GM12801 (cell line): ENCODE data around the gene SLC6A8.

Experiments used
- TF ChIP-seq, protein P1 (sequence below): IDR thresholded peaks from one replicate; pipeline ENCODE4 v1.5.1; 2011; ENCODE audit warnings: control low read depth; ENCODE audit not compliant: insufficient read length; ENCODE audit errors: extremely low read depth

Gene SLC6A8

DNA sequence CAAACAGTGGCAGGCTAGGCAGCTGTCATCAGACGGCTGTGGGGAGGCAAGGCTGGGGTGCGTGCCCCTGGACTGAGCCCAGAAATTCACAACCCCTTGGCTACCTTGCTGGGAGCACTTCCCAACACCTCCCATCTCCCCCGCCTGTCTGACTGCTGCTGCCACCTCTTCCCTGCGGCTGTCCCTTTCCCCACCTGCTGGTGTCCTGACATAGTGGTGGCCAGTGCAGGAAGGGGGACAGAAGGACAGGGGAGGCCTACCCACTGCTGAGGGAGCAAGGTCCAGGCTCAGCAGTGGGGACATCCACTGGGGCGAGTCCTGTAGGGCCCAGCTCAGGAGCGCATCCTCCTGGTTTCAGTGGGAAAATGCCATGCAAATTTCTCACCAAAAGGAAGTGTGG lies 40.4 kb downstream of the SLC6A8 start:
- TF ChIP-seq, protein P1, sequence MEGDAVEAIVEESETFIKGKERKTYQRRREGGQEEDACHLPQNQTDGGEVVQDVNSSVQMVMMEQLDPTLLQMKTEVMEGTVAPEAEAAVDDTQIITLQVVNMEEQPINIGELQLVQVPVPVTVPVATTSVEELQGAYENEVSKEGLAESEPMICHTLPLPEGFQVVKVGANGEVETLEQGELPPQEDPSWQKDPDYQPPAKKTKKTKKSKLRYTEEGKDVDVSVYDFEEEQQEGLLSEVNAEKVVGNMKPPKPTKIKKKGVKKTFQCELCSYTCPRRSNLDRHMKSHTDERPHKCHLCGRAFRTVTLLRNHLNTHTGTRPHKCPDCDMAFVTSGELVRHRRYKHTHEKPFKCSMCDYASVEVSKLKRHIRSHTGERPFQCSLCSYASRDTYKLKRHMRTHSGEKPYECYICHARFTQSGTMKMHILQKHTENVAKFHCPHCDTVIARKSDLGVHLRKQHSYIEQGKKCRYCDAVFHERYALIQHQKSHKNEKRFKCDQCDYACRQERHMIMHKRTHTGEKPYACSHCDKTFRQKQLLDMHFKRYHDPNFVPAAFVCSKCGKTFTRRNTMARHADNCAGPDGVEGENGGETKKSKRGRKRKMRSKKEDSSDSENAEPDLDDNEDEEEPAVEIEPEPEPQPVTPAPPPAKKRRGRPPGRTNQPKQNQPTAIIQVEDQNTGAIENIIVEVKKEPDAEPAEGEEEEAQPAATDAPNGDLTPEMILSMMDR = no peak

DNA sequence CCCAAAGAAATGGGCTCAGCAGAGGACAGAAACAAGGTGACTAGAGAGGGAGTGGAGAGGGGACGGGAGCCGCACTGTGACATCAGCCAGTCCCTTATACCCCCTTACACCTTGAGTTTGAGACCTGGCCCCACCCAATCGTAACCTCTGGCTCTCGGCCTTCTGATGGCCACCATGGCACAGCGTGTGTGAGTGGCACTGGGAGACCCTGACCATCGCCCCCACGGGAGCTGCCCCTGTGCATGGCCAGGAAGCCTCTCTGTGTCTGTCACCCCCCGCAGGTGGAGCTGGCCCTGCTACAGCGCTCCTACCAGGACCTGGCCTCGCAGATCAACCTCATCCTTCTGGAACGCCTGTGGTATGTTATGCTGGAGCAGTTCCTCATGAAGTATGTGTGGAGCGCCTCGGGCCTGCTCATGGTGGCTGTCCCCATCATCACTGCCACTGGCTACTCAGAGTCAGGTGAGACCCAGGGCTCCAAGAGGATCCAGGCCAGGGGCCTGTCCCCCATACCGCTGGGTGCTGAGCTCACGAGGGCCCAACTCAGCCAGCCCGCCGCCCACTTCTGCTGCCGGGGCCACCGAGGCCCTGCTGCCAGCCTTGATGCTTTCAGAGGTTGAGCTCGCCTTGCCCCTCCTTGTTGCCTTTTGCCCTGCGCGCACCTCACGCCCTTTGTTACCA lies 41.4 kb downstream of the SLC6A8 start:
- TF ChIP-seq, protein P1 = no peak

DNA sequence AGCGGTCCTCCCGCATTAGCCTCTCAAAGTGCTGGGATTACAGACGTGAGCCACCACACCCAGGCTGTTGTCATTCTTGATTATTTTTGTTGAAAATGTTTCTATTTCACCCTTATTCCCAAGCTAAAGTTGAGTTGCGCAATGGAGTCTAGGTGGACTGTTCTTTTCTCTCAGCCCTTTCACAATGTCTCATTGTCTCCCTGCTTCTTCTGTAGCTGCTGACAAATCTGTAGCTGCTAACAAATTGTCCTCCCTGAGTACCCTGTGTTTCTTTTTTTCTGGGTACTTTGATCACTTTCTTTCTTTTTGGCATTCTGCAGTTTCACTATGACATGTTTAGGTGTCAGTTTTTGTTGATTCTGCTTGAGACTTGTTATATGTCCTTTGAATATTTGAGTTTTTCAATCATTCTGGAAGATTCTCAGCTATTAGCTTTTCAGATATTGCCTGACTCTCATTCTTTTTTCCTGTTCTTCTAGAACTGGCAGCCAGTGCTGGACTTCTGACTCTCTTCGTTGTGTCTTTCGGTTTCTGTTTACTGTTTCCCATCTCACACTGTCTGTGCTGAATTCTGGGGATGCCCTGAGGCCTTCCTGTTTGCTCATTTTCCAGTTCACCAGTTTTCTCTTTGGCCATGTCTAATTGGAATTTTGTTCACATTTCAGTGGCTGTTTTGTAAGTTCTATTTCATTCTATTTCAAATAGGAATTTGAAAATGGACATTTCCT lies 43.6 kb downstream of the SLC6A8 start:
- TF ChIP-seq, protein P1 = no peak

DNA sequence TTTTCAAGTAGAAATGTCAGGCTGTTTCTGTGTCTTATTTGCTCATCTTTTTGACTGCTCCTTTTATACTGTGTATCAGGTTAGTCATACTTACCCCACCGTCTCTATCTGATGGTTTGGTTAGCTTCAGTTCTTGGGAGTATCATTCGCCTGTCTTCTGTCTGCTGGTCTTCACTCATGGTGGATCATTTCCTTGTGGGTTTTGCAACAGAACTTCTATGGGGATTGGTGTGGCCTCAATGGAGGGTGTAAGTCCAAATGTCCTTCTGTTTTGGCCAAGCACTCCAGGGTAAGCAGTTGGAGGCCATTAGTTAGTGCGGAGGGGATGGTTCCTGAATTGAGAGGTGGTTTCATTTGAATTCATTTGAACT lies 44.1 kb downstream of the SLC6A8 start:
- TF ChIP-seq, protein P1 = no peak

DNA sequence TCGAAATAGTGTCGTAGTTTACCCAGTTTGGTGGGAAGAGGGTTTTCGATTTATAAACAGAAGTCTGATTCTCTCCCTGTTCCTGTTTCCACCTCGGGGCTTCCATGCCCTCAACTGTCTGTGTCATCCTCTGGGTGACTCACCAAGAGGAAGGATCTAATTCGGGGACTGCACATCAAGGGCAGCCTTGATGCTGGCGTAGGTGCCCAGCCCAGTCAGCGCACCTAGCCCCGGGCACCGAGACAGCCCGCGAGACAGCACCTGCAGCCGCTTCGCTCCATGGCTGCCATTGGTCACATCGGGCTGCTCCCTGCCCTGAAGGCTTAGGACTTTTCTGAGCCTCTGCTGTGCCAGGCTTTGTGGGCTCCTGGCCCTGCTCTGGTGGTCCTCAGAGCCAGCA lies 44.7 kb downstream of the SLC6A8 start:
- TF ChIP-seq, protein P1 = no peak

DNA sequence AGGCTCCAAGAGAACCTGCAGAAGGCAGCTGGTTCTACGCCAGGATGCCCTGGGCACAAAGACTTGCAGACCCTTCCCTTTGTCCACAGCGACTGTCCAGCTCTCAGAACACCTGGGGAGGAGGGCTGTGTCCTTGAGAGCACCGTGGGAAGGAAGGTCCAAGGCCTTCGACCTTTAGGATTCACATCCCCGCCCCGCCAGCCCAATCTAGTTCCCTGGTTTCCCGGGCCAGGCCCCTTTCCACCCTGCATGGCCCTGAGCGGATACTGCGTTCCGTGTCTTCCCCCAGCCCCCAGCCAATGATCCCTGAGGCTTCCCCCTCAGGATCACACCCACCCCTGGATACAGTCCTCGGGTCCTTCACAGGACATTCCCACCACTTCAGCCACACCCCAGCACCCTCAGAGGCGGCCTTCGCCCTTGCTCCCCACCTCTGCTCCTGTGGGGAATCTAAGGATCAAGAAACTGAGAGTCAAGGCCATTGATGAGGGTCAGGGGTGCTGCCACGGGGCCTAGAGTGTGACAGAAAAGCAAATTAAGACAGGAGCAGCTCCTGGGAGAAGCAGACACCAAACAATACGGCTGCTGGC lies 46.0 kb downstream of the SLC6A8 start:
- TF ChIP-seq, protein P1 = no peak

DNA sequence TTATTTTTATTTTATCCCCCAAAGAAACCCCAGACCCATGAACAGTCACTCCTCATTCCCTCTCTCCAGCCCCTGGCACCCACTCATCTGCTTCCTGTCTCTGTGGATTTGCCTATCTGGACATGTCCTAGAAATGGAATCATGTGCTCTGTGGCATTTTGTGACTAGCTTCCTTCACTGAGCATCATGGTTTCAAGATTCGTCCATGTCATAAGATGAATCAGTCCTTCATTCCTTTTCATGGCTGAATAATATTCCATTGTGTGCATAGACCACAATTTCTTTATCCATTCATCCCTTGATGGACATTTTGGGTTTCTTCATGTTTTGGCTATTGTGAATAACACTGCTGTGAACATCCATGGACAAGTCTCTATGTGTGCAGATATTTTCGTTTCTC lies 47.1 kb downstream of the SLC6A8 start:
- TF ChIP-seq, protein P1 = no peak
